HPDE6-E6E7 (cell line): Measurements from ENCODE around the gene CCL1.
"Not testable (repeated sequence)": the region's sequence is repeated elsewhere in the genome, so short reads cannot be mapped to it uniquely, and the experiment has no call there.

Experiments used
- DNase-seq: peaks from one replicate; pipeline ENCODE4 v3.0.0; 2011; ENCODE audit warnings: missing footprints; ENCODE audit errors: extremely low spot score

Gene CCL1

GRCh38 chr17:34360601-34361270 is 2.3 kb downstream of the CCL1 start:
- DNase-seq = no peak

DNA sequence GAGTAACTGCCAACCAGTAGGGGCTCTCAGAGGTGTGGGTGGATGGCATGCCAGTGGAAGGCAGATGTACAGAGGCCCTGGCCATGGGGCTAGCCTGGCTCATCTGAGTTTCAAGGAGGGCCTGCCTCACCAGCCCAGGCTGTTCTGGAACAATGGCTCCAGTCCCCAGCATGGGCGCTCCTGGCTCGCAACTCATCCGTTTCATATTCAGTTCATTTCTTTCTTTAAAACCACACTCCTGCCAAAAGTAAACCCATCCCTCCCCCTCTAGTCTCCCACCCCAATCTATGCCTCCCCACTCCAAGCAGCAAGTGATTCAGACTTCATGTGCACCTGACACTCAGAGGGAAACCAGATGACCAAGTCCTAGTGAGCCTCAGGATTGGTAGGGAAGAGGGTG is 4.4 kb downstream of the CCL1 start:
- no peak for DNase-seq

- DNase-seq = no peak
These were observed 5.6 kb downstream of the CCL1 start for GRCh38 chr17:34357398-34357797.

- DNase-seq = no peak
These were observed 6.8 kb downstream of the CCL1 start, which contains the start of gene CCL13 for GRCh38 chr17:34356194-34356593. Gene CCL13, plus strand, starts transcription at chr17:34356480. Its CDS starts 47 bp downstream, at chr17:34356527.

GRCh38 chr17:34354637-34355036 is 8.4 kb downstream of the CCL1 start:
- DNase-seq = no peak

DNA sequence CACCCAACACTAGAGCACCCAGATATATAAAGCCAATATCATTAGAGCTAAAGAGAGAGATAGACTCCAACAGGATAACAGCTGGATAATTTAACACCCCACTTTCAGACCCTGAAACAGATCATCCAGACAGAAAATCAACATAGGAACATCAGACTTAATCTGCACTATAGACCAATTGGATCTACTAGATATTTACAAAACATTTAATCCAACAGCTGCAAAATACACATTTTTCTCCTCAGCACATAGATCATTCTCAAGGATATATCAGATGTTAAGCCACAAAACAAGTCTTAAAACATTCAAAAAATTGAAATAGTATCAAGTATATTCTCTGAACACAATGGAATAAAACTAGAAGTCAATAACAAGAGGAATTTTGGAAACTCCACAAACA is 10.8 kb downstream of the CCL1 start:
- DNase-seq = no peak

DNA sequence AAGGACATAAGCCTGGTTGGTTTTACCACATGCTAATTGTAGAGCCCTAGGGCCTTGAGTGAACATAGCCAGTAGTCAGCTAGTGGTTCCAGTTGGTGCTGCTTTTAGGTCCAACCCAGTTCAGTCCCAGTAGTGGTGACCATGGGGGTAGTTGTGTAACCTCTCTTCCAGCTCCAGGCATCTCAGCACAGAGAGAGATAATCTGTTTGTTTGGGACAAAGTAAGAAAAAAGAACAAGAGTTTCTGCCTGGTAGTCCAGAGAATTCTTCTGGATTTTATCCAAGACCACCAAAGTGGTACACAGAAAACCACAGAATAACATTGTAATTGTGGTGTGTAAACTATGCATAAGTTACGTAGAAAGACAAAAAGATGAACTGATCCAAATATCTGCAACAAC is 11.9 kb downstream of the CCL1 start:
- no peak for DNase-seq

- no peak for DNase-seq
These were observed 13.3 kb downstream of the CCL1 start for GRCh38 chr17:34349751-34350150.

DNA sequence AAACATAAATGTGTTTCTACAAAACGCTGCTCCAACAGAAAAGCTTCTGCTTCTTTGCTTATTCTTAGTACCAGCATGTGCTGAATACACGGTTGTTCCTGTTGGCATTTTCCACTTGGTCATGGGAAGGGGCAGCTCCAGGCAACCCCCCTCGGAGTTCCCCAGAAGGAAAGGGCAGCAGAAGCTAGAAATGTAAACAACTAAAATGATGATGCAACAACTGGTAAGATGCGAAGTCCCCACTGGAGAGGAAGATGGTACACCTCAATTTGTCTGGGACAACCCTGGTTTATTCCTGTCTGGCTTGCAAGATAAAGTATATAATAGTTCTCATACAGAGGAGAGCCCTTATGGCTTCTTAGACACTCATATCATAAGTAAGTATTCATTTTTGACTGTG is 16.0 kb downstream of the CCL1 start:
- no peak for DNase-seq

- no peak for DNase-seq
These were observed 21.1 kb downstream of the CCL1 start for GRCh38 chr17:34341916-34342315.

GRCh38 chr17:34339138-34339770 is 23.8 kb downstream of the CCL1 start:
- DNase-seq = no peak

GRCh38 chr17:34337701-34338100 is 25.3 kb downstream of the CCL1 start:
- no peak for DNase-seq

GRCh38 chr17:34327580-34327979 is 35.5 kb downstream of the CCL1 start:
- DNase-seq = not testable (repeated sequence)

GRCh38 chr17:34321964-34322363 is 41.1 kb downstream of the CCL1 start:
- no peak for DNase-seq

GRCh38 chr17:34319039-34319483 is 44.0 kb downstream of the CCL1 start, which contains the start of gene CCL8:
Gene CCL8, plus strand, starts transcription at chr17:34319435. Its CDS starts 67 bp downstream, at chr17:34319502.
- no peak for DNase-seq

- no peak for DNase-seq
These were observed 44.6 kb downstream of the CCL1 start for GRCh38 chr17:34318474-34318873.

DNA sequence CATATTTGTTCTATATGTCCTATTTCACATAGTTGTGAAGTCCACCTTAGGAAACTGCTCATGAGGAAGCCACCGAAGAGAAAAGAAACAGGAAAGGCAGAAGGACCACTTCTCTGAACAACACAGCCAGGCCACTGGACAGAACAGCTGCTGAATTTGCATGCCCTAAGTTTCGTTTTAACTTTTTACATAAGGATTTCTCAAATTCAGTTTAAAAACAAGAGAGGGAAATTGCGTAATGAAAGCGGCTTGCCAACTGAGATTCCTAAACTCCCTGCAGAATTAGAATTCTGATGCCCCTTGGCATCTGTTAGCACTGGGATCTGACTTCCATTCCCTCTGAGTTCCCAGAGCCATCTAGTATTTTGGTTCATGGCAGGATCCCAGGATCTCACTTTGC is 48.8 kb downstream of the CCL1 start:
- DNase-seq = no peak

- DNase-seq = no peak
These were observed 49.9 kb downstream of the CCL1 start for GRCh38 chr17:34313164-34313563.

DNA sequence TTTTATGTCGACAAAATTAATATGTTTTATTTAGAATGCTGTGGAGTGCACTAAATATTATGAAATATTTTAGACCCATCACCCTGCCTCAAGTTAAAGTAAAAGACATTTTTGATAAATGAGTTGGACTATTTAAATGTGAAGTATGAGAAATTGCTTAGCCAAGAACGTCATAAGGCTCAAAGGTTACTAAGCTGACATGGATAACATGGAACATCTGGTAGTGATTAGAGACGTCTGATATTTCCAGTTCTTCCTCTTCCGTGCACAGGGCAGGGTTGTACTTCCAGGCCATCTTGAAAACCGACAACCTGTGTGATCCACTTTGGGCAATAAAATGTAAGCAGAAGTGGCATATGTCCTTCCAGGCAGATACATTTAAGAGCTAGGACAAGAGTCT is 51.0 kb downstream of the CCL1 start:
- no peak for DNase-seq

- no peak for DNase-seq
These were observed 51.7 kb downstream of the CCL1 start for GRCh38 chr17:34311291-34311690.
